Fibroblast of skin of left quadriceps (primary cell): Measurements from ENCODE around the gene SF3B1.
"Not testable (repeated sequence)": the region's sequence is repeated elsewhere in the genome, so short reads cannot be mapped to it uniquely, and the experiment has no call there.

Experiments used
- DNase-seq, 2 experiments: peaks; one replicate each; pipeline ENCODE4 v3.0.0-alpha.2; 2013; ENCODE audit warnings: low read depth in 2 of 2

The SF3B1 gene

GRCh38 chr2:197433780-197434438 is 919 bp downstream of the SF3B1 start:
- no peak for DNase-seq

- DNase-seq: not testable (repeated sequence)
Observed at GRCh38 chr2:197432527-197432926, 2.3 kb downstream of the SF3B1 start.

- DNase-seq: no peak
Observed at GRCh38 chr2:197431858-197432257, 3.0 kb downstream of the SF3B1 start.

GRCh38 chr2:197427986-197428385 is 6.8 kb downstream of the SF3B1 start:
- no peak for DNase-seq

- DNase-seq: no peak
Observed at GRCh38 chr2:197426723-197427603, 7.9 kb downstream of the SF3B1 start.

GRCh38 chr2:197425550-197425949 is 9.3 kb downstream of the SF3B1 start:
- no peak for DNase-seq

GRCh38 chr2:197423307-197423706 is 11.5 kb downstream of the SF3B1 start:
- DNase-seq: no peak

- no peak for DNase-seq
Observed at GRCh38 chr2:197419438-197419837, 15.4 kb downstream of the SF3B1 start.

- no peak for DNase-seq
Observed at GRCh38 chr2:197416268-197416667, 18.6 kb downstream of the SF3B1 start.

- no peak for DNase-seq
Observed at GRCh38 chr2:197414515-197414914, 20.3 kb downstream of the SF3B1 start.

- no peak for DNase-seq
Observed at GRCh38 chr2:197414039-197414438, 20.8 kb downstream of the SF3B1 start.

- DNase-seq: no peak
Observed at GRCh38 chr2:197405582-197405981, 29.2 kb downstream of the SF3B1 start.

GRCh38 chr2:197399887-197400540 is 34.8 kb downstream of the SF3B1 start:
- DNase-seq: no peak

GRCh38 chr2:197398913-197399312 is 35.9 kb downstream of the SF3B1 start:
- DNase-seq: no peak

- DNase-seq: no peak
Observed at GRCh38 chr2:197391220-197391717, 43.6 kb downstream of the SF3B1 start.

- no peak for DNase-seq
Observed at GRCh38 chr2:197388866-197389587, 45.8 kb downstream of the SF3B1 start.

- no peak for DNase-seq
Observed at GRCh38 chr2:197387179-197387578, 47.6 kb downstream of the SF3B1 start.

- DNase-seq: no peak
Observed at GRCh38 chr2:197386242-197386641, 48.6 kb downstream of the SF3B1 start.

GRCh38 chr2:197383825-197384224 is 51.0 kb downstream of the SF3B1 start:
- DNase-seq: no peak

- DNase-seq: no peak
Observed at GRCh38 chr2:197381641-197382040, 53.2 kb downstream of the SF3B1 start.

GRCh38 chr2:197379918-197380309 is 54.9 kb downstream of the SF3B1 start:
- not testable (repeated sequence) for DNase-seq
